ENCODE results near the gene BMP5. TPM values are rescaled to one million over a fixed set of nuclear protein-coding genes. Genes with fewer than 3 reads are reported as not detected.

BMP5 gene
- total and polyA plus RNA-seq, 4 donors, result 0.42 to 0.92 (median 0.65) TPM

DNA sequence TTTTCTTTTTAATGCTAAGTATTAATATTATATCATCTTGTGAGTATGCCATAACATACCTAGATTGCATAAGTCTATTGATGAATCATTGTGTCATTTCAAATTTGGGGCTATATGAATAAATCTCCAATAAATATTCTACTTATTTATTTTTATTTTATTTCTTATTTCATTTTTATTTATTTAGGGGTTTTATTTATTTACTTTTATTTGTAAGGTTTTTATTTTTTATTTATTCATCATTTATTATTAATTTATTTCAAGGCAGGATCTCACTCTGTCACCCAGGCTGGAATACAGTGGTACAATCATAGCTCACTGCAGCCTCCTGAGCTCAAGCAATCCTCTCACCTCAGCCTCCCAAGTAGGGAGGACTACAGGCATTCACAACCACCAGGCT is 36.3 kb downstream of the BMP5 start:
- Histone ChIP-seq H3K27ac (ENCODE audit: low read depth in 1 of 2, low read length in 2 of 2) (no peak overlapping the region), H3K9ac (ENCODE audit: low read depth in 1 of 2, low read length in 2 of 2) (no peak overlapping the region), H3K36me3 (ENCODE audit: control insufficient read depth in 4 of 4, insufficient read depth in 3 of 4, low read depth in 1 of 4, low read length in 3 of 4) (no peaks in the 10 kb centered on the region), H3K4me1 (ENCODE audit: control insufficient read depth in 4 of 4, insufficient read depth in 4 of 4, low read length in 3 of 4) (no peaks in the 10 kb centered on the region), H3K4me3 (ENCODE audit: low read depth in 1 of 3, low read length in 3 of 3) (no peak overlapping the region), H3K9me3 (ENCODE audit: control insufficient read depth in 4 of 4, low read length in 3 of 4) (peaks cover 0 to 3% (median 0%) of the 10 kb centered on the region in 4 donors), H3K27me3 (ENCODE audit: control insufficient read depth in 4 of 4, insufficient read depth in 4 of 4, low read length in 3 of 4) (no peaks in the 10 kb centered on the region)
- no peak for DNase-seq (ENCODE audit: low spot score)
- TF ChIP-seq FOXA1 (IDR thresholded peaks at IDR 0.05) (no peak), RAD21 (IDR thresholded peaks at IDR 0.05) (no peak), HNF4A (conservative IDR thresholded peaks at IDR 0.05) (no peak), RXRA (IDR thresholded peaks at IDR 0.05) (no peak), YY1 (IDR thresholded peaks at IDR 0.05) (no peak), FOXA2 (IDR thresholded peaks at IDR 0.05) (no peak), HNF4G (IDR thresholded peaks at IDR 0.05) (no peak), SP1 (IDR thresholded peaks at IDR 0.05) (no peak), EGR1 (IDR thresholded peaks at IDR 0.05; ENCODE audit: low read depth in 2 of 2) (no peak), ZBTB33 (IDR thresholded peaks at IDR 0.05) (no peak), GABPA (IDR thresholded peaks at IDR 0.05 in 1 of 2, conservative IDR thresholded peaks at IDR 0.05 in 1 of 2) (no peak), TAF1 (conservative IDR thresholded peaks at IDR 0.05) (no peak), JUND (IDR thresholded peaks at IDR 0.05) (no peak), NR2F2 (IDR thresholded peaks at IDR 0.05) (no peak)
- TF ChIP-seq, protein P1, sequence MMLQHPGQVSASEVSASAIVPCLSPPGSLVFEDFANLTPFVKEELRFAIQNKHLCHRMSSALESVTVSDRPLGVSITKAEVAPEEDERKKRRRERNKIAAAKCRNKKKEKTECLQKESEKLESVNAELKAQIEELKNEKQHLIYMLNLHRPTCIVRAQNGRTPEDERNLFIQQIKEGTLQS (IDR thresholded peaks at IDR 0.05), result no peak
- TF ChIP-seq, protein P2, sequence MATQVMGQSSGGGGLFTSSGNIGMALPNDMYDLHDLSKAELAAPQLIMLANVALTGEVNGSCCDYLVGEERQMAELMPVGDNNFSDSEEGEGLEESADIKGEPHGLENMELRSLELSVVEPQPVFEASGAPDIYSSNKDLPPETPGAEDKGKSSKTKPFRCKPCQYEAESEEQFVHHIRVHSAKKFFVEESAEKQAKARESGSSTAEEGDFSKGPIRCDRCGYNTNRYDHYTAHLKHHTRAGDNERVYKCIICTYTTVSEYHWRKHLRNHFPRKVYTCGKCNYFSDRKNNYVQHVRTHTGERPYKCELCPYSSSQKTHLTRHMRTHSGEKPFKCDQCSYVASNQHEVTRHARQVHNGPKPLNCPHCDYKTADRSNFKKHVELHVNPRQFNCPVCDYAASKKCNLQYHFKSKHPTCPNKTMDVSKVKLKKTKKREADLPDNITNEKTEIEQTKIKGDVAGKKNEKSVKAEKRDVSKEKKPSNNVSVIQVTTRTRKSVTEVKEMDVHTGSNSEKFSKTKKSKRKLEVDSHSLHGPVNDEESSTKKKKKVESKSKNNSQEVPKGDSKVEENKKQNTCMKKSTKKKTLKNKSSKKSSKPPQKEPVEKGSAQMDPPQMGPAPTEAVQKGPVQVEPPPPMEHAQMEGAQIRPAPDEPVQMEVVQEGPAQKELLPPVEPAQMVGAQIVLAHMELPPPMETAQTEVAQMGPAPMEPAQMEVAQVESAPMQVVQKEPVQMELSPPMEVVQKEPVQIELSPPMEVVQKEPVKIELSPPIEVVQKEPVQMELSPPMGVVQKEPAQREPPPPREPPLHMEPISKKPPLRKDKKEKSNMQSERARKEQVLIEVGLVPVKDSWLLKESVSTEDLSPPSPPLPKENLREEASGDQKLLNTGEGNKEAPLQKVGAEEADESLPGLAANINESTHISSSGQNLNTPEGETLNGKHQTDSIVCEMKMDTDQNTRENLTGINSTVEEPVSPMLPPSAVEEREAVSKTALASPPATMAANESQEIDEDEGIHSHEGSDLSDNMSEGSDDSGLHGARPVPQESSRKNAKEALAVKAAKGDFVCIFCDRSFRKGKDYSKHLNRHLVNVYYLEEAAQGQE (IDR thresholded peaks at IDR 0.05), result no peak
- TF ChIP-seq, protein P3, sequence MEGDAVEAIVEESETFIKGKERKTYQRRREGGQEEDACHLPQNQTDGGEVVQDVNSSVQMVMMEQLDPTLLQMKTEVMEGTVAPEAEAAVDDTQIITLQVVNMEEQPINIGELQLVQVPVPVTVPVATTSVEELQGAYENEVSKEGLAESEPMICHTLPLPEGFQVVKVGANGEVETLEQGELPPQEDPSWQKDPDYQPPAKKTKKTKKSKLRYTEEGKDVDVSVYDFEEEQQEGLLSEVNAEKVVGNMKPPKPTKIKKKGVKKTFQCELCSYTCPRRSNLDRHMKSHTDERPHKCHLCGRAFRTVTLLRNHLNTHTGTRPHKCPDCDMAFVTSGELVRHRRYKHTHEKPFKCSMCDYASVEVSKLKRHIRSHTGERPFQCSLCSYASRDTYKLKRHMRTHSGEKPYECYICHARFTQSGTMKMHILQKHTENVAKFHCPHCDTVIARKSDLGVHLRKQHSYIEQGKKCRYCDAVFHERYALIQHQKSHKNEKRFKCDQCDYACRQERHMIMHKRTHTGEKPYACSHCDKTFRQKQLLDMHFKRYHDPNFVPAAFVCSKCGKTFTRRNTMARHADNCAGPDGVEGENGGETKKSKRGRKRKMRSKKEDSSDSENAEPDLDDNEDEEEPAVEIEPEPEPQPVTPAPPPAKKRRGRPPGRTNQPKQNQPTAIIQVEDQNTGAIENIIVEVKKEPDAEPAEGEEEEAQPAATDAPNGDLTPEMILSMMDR (IDR thresholded peaks at IDR 0.05; ENCODE audit: low read depth, low read length, missing input control), result no peak
- TF ChIP-seq, protein P4, sequence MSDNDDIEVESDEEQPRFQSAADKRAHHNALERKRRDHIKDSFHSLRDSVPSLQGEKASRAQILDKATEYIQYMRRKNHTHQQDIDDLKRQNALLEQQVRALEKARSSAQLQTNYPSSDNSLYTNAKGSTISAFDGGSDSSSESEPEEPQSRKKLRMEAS (IDR thresholded peaks at IDR 0.05), result no peak

Measured in liver (tissue), 9 donors.